OCI-LY7 (cell line): ENCODE measurements around the gene SEPHS2. TPM values are rescaled to one million over a fixed set of nuclear protein-coding genes. Genes with fewer than 3 reads are reported as not detected.

Experiments used
- BruUV-seq: library from RNA; stranded (reverse); fragments of 400-500 nt; replicated peaks from 2 replicates; lab custom pipeline; 2021; lab: Mats Ljungman, UMichigan
- CTCF ChIA-PET: fragments of 300-600 bp; sonication (Branson Sonifier 250); formaldehyde crosslinking; loops from one replicate; lab custom pipeline; 2022; ENCODE audit warnings: antibody characterized with exemption; ENCODE audit not compliant: unreplicated experiment; lab: Charles Lee
- POLR2A ChIA-PET: fragments of 300-600 bp; sonication (Branson Sonifier 250); formaldehyde crosslinking; loops from one replicate; lab custom pipeline; 2022; ENCODE audit warnings: antibody characterized with exemption; lab: Charles Lee
- DNase-seq: peaks from one replicate; pipeline ENCODE4 v3.0.0-alpha.2; 2015; ENCODE audit warnings: low spot score
- H2AFZ ChIP-seq: fragments of 200-600 bp; sonication (generic), shearing (Covaris generic); 2 replicates; pipeline ENCODE4 v1.6.1; 2014; ENCODE audit warnings: mild to moderate bottlenecking, antibody characterized with exemption, low read length, moderate library complexity
- H3K27ac ChIP-seq: fragments of 200-600 bp; sonication (generic); 2 replicates; pipeline ENCODE4 v1.5.1; 2014; ENCODE audit warnings: mixed run types, low read depth, mild to moderate bottlenecking, moderate library complexity, low read length, inconsistent platforms; ENCODE audit not compliant: poor library complexity, severe bottlenecking
- H3K36me3 ChIP-seq: fragments of 200-600 bp; sonication (generic); 2 replicates; pipeline ENCODE4 v1.6.1; 2014; ENCODE audit warnings: mild to moderate bottlenecking, antibody characterized with exemption, low read length, moderate library complexity, mixed read lengths; ENCODE audit not compliant: insufficient read depth
- H3K4me1 ChIP-seq: fragments of 200-600 bp; sonication (generic); 2 replicates; pipeline ENCODE4 v1.5.1; 2014; ENCODE audit warnings: mild to moderate bottlenecking, low read length; ENCODE audit not compliant: insufficient read depth, poor library complexity, severe bottlenecking
- H3K4me2 ChIP-seq: fragments of 200-600 bp; sonication (generic); 2 replicates; pipeline ENCODE4 v1.6.1; 2014; ENCODE audit warnings: mild to moderate bottlenecking, low read length
- H3K4me3 ChIP-seq: fragments of 200-600 bp; sonication (generic); 2 replicates; pipeline ENCODE4 v1.5.1; 2014; ENCODE audit warnings: mild to moderate bottlenecking, low read depth, low read length; ENCODE audit not compliant: poor library complexity, severe bottlenecking
- H3K79me2 ChIP-seq: fragments of 200-600 bp; sonication (generic); 2 replicates; pipeline ENCODE4 v1.6.1; 2016; ENCODE audit warnings: low read depth, mild to moderate bottlenecking, low read length, moderate library complexity, mixed read lengths; ENCODE audit not compliant: insufficient read depth
- H3K9me2 ChIP-seq: fragments of 200-600 bp; sonication (generic); 2 replicates; pipeline ENCODE4 v1.6.1; 2016; ENCODE audit warnings: mild to moderate bottlenecking, low read length, mixed read lengths; ENCODE audit not compliant: insufficient read depth
- H3K9me3 ChIP-seq: fragments of 200-600 bp; sonication (generic); 2 replicates; pipeline ENCODE4 v1.6.1; 2014; ENCODE audit warnings: mild to moderate bottlenecking, mixed run types, low read length, mixed read lengths
- H4K20me1 ChIP-seq: fragments of 200-600 bp; sonication (generic); 2 replicates; pipeline ENCODE4 v1.6.1; 2014; ENCODE audit warnings: mild to moderate bottlenecking, antibody characterized with exemption, low read length, moderate library complexity, mixed read lengths; ENCODE audit not compliant: insufficient read depth
- EZH2phosphoT487 ChIP-seq: fragments of 200-600 bp; sonication (generic); IDR thresholded peaks from 2 replicates; pipeline ENCODE4 v1.6.1; 2018; ENCODE audit warnings: low read depth, borderline replicate concordance, mild to moderate bottlenecking, mixed run types, antibody characterized with exemption, low read length, moderate library complexity, mixed read lengths
- intact Hi-C: fragments of 100-400 bp; cut with micrococcal nuclease; formaldehyde crosslinking; loops from one replicate; pipeline ENCODE4 v1.10.0; 2022; ENCODE audit not compliant: unreplicated experiment
- total RNA-seq, 2 experiments: library from RNA; depleted of rRNA in 1 of 2; stranded (reverse); fragments of >200 nt in 1 of 2; shearing (Covaris generic) in 1 of 2; gene quantifications; 2 replicates each; pipeline ENCODE4 v1.2.3, GENCODE V29; 2014 to 2022
- TF ChIP-seq, protein P1 (sequence below): fragments of 200-600 bp; sonication (generic); conservative IDR thresholded peaks from 2 replicates; pipeline ENCODE4 v1.5.1; 2014; ENCODE audit warnings: mild to moderate bottlenecking, antibody characterized with exemption, low read length, moderate library complexity, mixed read lengths

Gene SEPHS2
- total RNA-seq, 2 experiments from 2014 or later = 14.4 to 64.2 TPM

DNA sequence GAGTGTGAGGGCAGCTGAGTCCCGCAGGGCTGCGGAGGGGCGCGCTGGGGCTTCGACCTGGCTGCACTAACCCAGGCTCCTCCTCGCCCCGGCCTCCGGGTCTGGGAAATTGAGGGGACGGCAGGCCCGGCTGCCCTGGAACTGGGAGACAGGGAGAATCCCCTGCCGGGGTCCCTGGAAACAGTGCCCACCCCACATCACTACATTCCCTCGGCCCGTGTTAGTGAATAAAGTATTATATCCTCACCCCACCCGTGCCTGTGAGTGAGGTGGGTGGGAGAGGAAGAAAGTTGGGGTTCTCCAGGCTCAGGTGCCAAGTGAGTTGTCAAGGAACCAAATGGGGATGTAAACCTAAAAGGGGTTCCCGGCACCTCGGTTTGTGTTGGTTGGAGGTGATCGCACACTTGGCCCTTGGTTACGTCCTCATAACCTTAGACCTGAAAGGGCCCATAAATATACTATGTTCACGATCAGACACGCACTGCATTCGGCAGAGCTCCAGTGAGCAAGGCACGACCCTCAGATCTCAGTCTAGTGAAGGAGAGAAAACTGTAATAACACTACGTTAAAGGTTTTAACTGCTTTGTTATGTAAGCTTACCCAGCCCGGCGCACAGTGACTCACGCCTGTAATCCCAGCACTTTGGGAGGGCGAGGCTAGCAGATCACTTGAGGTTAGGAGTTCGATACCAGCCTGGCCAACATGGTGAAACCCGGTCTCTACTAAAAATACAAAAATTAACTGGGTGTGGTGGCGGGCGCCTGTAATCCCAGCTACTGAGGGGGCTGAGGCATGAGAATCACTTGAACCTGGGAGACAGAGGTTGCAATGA is 27.1 kb downstream of the SEPHS2 start:
- Histone ChIP-seq H3K36me3 (peaks cover 71% of the 10 kb centered on the region), H3K4me2 (peak overlapping the region; percentile 72), H3K9me2 (no peaks in the 10 kb centered on the region), H4K20me1 (no peaks in the 10 kb centered on the region), H3K9me3 (no peaks in the 10 kb centered on the region), H3K4me1 (peaks cover 20% of the 10 kb centered on the region), H3K4me3 (peak overlapping the region; percentile 62), H3K27ac (peak overlapping the region; percentile 54), H3K79me2 (no peaks in the 10 kb centered on the region), H2AFZ (peak overlapping the region; percentile 16)
- POLR2A ChIA-PET = interaction anchor here (0.6 to 2.0 kb wide), 8 partner anchors 8 to 200 kb away, joined by 3 to 8 read pairs (median 4); partner anchors contain the start of genes DCTPP1, TBC1D10B, ZNF48 and ZNF771
- no peak for DNase-seq
- CTCF ChIA-PET = interaction anchor here (0.6 to 1.1 kb wide), 5 partner anchors 9 to 283 kb away, joined by 3 to 5 read pairs (median 3); partner anchors contain the start of gene DCTPP1
- BruUV-seq = no TSS peak
- intact Hi-C loops = no loop called here
- no peak for TF ChIP-seq EZH2phosphoT487
- TF ChIP-seq, protein P1, sequence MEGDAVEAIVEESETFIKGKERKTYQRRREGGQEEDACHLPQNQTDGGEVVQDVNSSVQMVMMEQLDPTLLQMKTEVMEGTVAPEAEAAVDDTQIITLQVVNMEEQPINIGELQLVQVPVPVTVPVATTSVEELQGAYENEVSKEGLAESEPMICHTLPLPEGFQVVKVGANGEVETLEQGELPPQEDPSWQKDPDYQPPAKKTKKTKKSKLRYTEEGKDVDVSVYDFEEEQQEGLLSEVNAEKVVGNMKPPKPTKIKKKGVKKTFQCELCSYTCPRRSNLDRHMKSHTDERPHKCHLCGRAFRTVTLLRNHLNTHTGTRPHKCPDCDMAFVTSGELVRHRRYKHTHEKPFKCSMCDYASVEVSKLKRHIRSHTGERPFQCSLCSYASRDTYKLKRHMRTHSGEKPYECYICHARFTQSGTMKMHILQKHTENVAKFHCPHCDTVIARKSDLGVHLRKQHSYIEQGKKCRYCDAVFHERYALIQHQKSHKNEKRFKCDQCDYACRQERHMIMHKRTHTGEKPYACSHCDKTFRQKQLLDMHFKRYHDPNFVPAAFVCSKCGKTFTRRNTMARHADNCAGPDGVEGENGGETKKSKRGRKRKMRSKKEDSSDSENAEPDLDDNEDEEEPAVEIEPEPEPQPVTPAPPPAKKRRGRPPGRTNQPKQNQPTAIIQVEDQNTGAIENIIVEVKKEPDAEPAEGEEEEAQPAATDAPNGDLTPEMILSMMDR = peak; percentile 54; the same call in 1 of the 2 replicates

GRCh38 chr16:30417529-30418349 is 27.9 kb downstream of the SEPHS2 start:
- H3K27ac ChIP-seq = peak overlapping the region; percentile 54
- TF ChIP-seq, protein P1 = no peak
- no peak for TF ChIP-seq EZH2phosphoT487
- ChIA-PET POLR2A (interaction anchor here (0.6 to 2.0 kb wide), 8 partner anchors 9 to 200 kb away, joined by 3 to 8 read pairs (median 4); partner anchors contain the start of genes DCTPP1, TBC1D10B, ZNF48 and ZNF771), CTCF (interaction anchor here (0.6 to 1.1 kb wide), 6 partner anchors 9 to 87 kb away, joined by 3 to 5 read pairs (median 3); partner anchors contain the start of gene DCTPP1)
- peaks cover 71% of the 10 kb centered on the region for H3K36me3 ChIP-seq
- DNase-seq = peak; percentile 96
- H3K4me3 ChIP-seq = peak overlapping the region; percentile 62
- peaks cover 3% of the 10 kb centered on the region; the same call in 1 of the 2 replicates for H3K79me2 ChIP-seq
- no peaks in the 10 kb centered on the region for H4K20me1 ChIP-seq
- no peaks in the 10 kb centered on the region for H3K9me2 ChIP-seq
- H3K4me1 ChIP-seq = peaks cover 20% of the 10 kb centered on the region
- peak overlapping the region; percentile 16 for H2AFZ ChIP-seq
- intact Hi-C loops = no loop called here
- BruUV-seq = no TSS peak
- H3K9me3 ChIP-seq = no peaks in the 10 kb centered on the region
- peak overlapping the region; percentile 72 for H3K4me2 ChIP-seq
